HL-60 (cell line): ENCODE measurements around the gene FAM171A1.
"Not testable (repeated sequence)": the region's sequence is repeated elsewhere in the genome, so short reads cannot be mapped to it uniquely, and the experiment has no call there.

Source experiments
- DNase-seq, 2 experiments: peaks; one replicate each; pipeline ENCODE4 v3.0.0-alpha.2; 2010 to 2020; ENCODE audit warnings: low read depth in 1 of 2, low spot score in 1 of 2
- H3K27ac ChIP-seq: fragments of 250-450 bp; sonication (Bioruptor Pico); replicated peaks from 2 replicates; pipeline ENCODE4 v1.5.1; 2020; ENCODE audit warnings: mild to moderate bottlenecking, moderate library complexity
- H3K27me3 ChIP-seq: fragments of 250-450 bp; sonication (Bioruptor Pico); 2 replicates; pipeline ENCODE4 v1.5.1; 2021; ENCODE audit warnings: mild to moderate bottlenecking, moderate library complexity; ENCODE audit not compliant: insufficient read depth, poor library complexity, severe bottlenecking
- H3K4me3 ChIP-seq: replicated peaks from 2 replicates; pipeline ENCODE4 v1.5.1; 2011; ENCODE audit warnings: mild to moderate bottlenecking, control low read depth, low read length; ENCODE audit not compliant: insufficient read depth
- CTCF ChIP-seq: IDR thresholded peaks from one replicate; pipeline ENCODE4 v1.5.1; 2011; ENCODE audit warnings: low read length, control low read depth, inconsistent platforms; ENCODE audit not compliant: insufficient read depth
- GABPA ChIP-seq: IDR thresholded peaks from 2 replicates; pipeline ENCODE4 v1.6.1; 2012; ENCODE audit warnings: low read depth
- POLR2AphosphoS5 ChIP-seq: IDR thresholded peaks from 2 replicates; pipeline ENCODE4 v1.6.1; 2012; ENCODE audit warnings: low read depth
- SPI1 ChIP-seq: IDR thresholded peaks from 2 replicates; pipeline ENCODE4 v1.6.1; 2012; ENCODE audit warnings: low read depth, mild to moderate bottlenecking, borderline replicate concordance
- TF ChIP-seq, protein P1 (sequence below): IDR thresholded peaks from 2 replicates; pipeline ENCODE4 v1.6.1; 2012; ENCODE audit warnings: low read depth; ENCODE audit not compliant: insufficient replicate concordance

FAM171A1 gene

GRCh38 chr10:15342970-15343369 lies 28.1 kb downstream of the FAM171A1 start:
- no peak for DNase-seq
- TF ChIP-seq SPI1 (no peak), POLR2AphosphoS5 (no peak), CTCF (no peak), GABPA (no peak)
- TF ChIP-seq, protein P1, sequence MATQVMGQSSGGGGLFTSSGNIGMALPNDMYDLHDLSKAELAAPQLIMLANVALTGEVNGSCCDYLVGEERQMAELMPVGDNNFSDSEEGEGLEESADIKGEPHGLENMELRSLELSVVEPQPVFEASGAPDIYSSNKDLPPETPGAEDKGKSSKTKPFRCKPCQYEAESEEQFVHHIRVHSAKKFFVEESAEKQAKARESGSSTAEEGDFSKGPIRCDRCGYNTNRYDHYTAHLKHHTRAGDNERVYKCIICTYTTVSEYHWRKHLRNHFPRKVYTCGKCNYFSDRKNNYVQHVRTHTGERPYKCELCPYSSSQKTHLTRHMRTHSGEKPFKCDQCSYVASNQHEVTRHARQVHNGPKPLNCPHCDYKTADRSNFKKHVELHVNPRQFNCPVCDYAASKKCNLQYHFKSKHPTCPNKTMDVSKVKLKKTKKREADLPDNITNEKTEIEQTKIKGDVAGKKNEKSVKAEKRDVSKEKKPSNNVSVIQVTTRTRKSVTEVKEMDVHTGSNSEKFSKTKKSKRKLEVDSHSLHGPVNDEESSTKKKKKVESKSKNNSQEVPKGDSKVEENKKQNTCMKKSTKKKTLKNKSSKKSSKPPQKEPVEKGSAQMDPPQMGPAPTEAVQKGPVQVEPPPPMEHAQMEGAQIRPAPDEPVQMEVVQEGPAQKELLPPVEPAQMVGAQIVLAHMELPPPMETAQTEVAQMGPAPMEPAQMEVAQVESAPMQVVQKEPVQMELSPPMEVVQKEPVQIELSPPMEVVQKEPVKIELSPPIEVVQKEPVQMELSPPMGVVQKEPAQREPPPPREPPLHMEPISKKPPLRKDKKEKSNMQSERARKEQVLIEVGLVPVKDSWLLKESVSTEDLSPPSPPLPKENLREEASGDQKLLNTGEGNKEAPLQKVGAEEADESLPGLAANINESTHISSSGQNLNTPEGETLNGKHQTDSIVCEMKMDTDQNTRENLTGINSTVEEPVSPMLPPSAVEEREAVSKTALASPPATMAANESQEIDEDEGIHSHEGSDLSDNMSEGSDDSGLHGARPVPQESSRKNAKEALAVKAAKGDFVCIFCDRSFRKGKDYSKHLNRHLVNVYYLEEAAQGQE, result no peak
- Histone ChIP-seq H3K4me3 (no peak overlapping the region), H3K27ac (no peak overlapping the region), H3K27me3 (no peaks in the 10 kb centered on the region)

GRCh38 chr10:15341502-15342128 lies 29.5 kb downstream of the FAM171A1 start:
- Histone ChIP-seq H3K27ac (no peak overlapping the region), H3K27me3 (no peaks in the 10 kb centered on the region), H3K4me3 (no peak overlapping the region)
- TF ChIP-seq GABPA (no peak), POLR2AphosphoS5 (no peak), SPI1 (no peak), CTCF (no peak)
- TF ChIP-seq, protein P1, result no peak
- no peak for DNase-seq

- TF ChIP-seq POLR2AphosphoS5 (no peak), GABPA (no peak)
- TF ChIP-seq, protein P1, result no peak
- H3K27ac ChIP-seq, result no peak overlapping the region
- no peak for DNase-seq
- no peak overlapping the region for H3K4me3 ChIP-seq
- H3K27me3 ChIP-seq, result no peaks in the 10 kb centered on the region
These were observed 31.2 kb downstream of the FAM171A1 start for GRCh38 chr10:15339892-15340291.

- H3K27ac ChIP-seq, DNase-seq, H3K27me3 ChIP-seq, H3K4me3 ChIP-seq: not testable (repeated sequence)
These were observed 33.6 kb downstream of the FAM171A1 start for GRCh38 chr10:15337441-15337923.
